Activated T-helper 1 cell treated with anti-CD3 and anti-CD28 coated beads, Interleukin-2, amount 50 U/mL, for 16 hours (primary cell): ENCODE results near the gene PHF12.
"Not testable (repeated sequence)": the region's sequence is repeated elsewhere in the genome, so short reads cannot be mapped to it uniquely, and the experiment has no call there.

Experiments
- DNase-seq, 2 donors: peaks; one replicate each; pipeline ENCODE4 v3.0.0-alpha.2; 2020; ENCODE audit warnings: low read depth in 1 of 2, low spot score in 1 of 2

PHF12 gene

GRCh38 chr17:28904800-28905199 lies 46.5 kb downstream of the PHF12 start:
- no peak for DNase-seq

- DNase-seq = not testable (repeated sequence)
These were observed 47.8 kb downstream of the PHF12 start for GRCh38 chr17:28903546-28903841.

GRCh38 chr17:28902819-28903545 lies 48.3 kb downstream of the PHF12 start, which contains the start of gene DHRS13:
TSS of gene DHRS13 (minus strand) at chr17:28903079. CDS start at chr17:28902944, 135 bp downstream.
- peak; percentile 89 to 96 for DNase-seq

DNA sequence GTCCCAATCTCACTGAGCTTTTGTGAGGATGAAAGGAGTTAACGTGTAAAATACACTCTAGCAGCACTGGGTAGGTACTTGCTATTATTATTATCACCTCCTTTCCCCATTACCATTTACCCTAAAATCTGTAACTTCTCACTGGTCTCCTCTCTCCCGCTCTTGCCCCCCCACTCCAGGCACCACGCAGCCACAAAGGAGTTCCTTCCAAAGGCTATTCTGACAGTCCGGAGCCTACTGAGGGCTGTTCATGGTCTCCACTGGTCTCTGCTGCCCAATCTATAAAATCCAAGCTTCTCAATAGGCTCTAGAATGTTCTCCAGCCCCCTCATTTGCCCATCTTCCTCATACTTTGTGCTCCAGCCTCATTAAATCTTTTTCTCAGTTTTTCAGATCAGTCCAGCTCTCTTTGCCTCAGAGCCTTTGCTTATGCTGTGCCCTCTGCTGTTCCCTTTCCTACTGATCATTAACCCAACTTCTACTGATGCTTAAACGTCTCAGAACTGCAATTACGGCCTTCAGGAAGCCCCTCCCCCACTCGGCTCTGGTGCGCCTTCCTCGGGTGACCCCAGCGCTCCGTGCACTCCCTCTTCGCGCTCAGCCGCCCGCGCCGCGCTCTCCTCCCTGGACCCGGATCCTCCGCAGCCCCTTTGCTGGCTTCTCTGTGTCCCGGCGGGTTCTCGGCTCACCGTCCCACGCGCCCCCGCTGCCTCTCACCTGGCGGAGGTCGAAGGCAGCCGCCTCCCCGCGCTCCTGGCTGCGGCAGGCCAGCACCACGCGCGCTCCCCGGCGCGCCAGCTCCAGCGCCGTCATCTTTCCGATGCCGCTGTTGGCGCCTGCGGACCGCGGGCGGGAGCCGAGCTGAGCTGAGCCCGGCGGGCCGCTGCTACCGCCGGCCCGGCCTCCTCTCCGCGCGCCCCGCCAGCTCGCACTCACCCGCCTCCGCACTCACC lies 49.2 kb downstream of the PHF12 start:
- DNase-seq = peak in 1 of 2 donors; percentile 24

- no peak for DNase-seq
These were observed 50.2 kb downstream of the PHF12 start for GRCh38 chr17:28900986-28901726.

GRCh38 chr17:28899212-28899815 lies 52.0 kb downstream of the PHF12 start:
- DNase-seq = no peak

- no peak for DNase-seq
These were observed 52.8 kb downstream of the PHF12 start for GRCh38 chr17:28898527-28898955.

- DNase-seq = no peak
These were observed 53.4 kb downstream of the PHF12 start for GRCh38 chr17:28897769-28898526.

GRCh38 chr17:28896884-28897768 lies 54.2 kb downstream of the PHF12 start, which contains the start of gene FLOT2:
TSS of gene FLOT2 (minus strand) at chr17:28897733. CDS start at chr17:28897574, 159 bp downstream.
- peak; percentile 45 to 55 for DNase-seq

DNA sequence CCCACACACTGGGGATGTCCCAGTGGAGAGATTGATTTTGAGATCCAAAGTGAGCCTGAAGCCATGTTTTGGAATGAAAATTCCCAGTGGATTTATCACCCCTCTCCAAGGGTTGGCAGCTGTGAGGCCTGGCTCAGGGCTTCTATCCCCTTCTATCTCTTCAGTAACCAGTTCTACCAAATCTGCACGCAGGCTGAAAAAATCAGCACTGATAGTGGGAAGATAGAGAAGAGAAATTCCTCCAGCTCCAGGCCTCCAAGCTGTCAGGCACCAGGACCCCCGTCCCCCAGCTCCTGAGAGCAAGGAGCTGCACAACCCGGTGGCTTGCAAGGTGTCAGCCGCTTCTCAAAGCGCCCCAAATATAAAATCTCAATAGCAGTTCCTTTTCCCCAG lies 54.8 kb downstream of the PHF12 start:
- no peak for DNase-seq

DNA sequence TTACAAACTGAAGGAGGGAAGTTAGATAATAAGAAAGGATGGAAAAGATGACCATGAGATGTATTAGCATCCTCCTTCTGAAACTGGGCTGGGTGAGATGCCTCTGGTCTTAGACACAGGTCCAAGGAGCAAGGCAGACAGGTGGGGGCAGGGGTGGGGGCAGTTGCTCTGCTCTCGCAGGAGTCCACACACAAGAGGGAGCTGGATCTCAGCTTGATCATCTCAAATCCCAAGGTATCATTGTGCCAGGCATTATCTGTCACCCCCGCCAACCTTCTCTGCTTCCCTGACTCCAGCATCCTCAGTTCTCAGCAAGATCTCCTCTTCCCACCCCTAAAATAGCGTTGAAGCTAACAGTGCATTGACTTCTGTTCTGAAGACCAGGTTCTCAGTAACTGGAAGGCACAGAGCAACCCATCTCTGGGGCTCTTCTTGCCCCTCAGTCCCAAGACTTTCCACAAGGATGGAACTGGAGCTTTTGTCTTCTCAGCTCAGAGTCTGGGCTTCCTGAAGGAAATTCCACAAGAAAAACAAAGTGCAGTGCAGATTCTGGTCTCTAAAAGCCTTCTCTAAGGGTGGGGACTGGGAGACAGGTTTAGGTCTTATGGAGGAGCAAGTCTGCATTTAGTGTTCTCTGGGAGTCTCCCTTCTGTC lies 55.4 kb downstream of the PHF12 start:
- no peak for DNase-seq

DNA sequence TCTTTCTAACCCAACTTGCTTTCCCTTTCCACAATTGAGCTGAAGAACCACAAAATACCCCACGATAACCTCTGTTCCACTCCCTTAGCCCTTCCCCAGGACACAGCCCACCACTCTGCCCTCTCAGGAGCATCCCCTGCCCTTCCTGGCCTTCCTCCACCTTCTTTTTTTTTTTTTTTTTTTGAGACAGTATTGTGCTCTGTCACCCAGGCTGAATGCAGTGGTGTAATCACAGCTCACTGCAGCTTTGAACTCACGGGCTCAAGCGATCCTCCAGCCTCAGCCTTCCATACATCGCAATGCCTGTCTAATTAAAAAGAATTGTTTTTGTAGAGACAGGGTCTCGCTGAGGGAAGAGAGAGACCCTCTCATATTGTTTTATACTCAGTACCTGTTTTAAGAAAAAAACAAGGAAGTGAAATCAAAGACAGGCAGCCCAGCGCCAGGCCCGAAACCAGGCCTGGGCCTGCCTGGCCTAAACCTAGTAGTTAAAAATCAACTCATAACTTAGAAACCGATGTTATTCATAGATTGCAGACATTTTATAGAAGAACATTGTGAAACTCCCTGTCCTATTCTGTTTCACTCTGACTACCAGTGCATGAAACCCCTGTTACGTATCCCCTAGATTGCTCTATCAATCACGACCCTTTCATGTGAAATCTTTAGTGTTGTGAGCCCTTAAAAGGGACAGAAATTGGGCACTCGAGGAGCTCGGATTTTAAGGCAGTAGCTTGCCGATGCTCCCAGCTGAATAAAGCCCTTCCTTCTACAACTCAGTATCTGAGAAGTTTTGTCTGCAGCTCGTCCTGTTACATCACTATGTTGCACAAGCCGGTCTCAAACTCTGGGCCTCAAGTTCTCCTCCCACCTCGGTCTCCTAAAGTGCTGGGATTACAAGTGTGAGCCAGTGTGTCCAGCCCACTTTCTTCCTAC lies 57.8 kb downstream of the PHF12 start:
- not testable (repeated sequence) for DNase-seq

- DNase-seq = no peak
These were observed 59.3 kb downstream of the PHF12 start for GRCh38 chr17:28892024-28892423.

- DNase-seq = no peak
These were observed 60.1 kb downstream of the PHF12 start for GRCh38 chr17:28891201-28891600.

- DNase-seq = no peak
These were observed 61.3 kb downstream of the PHF12 start for GRCh38 chr17:28889996-28890395.

- DNase-seq = no peak
These were observed 62.5 kb downstream of the PHF12 start for GRCh38 chr17:28888832-28889231.

GRCh38 chr17:28887871-28888471 lies 63.3 kb downstream of the PHF12 start:
- DNase-seq = no peak
